GM23338 (cell line): ENCODE data around the gene GHSR. TPM values are rescaled to one million over a fixed set of nuclear protein-coding genes. Genes with fewer than 3 reads are reported as not detected.

ENCODE experiments used
- ATAC-seq: fragments of 200-7000 bp; cut with Tn5 transposase; 3 replicates; pipeline ENCODE4 v1.9.1; 2020
- DNase-seq: peaks from one replicate; pipeline ENCODE4 v3.0.0-alpha.2; 2015; ENCODE audit warnings: low spot score
- H2AFZ ChIP-seq: fragments of 200-600 bp; sonication (generic); 2 replicates; pipeline ENCODE4 v1.8.0; 2016; ENCODE audit warnings: antibody characterized with exemption, mild to moderate bottlenecking, moderate library complexity
- H3F3A ChIP-seq: fragments of 200-600 bp; sonication (generic); replicated peaks from 2 replicates; pipeline ENCODE4 v1.8.0; 2017; ENCODE audit warnings: antibody characterized with exemption, mixed run types, low read depth
- H3K27ac ChIP-seq: fragments of 200-600 bp; sonication (generic); 2 replicates; pipeline ENCODE4 v1.6.1; 2016; ENCODE audit warnings: low read depth
- H3K27me3 ChIP-seq: fragments of 200-600 bp; sonication (generic); 2 replicates; pipeline ENCODE4 v1.8.0; 2016; ENCODE audit warnings: mild to moderate bottlenecking, mixed run types, moderate library complexity; ENCODE audit not compliant: insufficient read depth
- H3K36me3 ChIP-seq: fragments of 200-600 bp; sonication (generic); 2 replicates; pipeline ENCODE4 v1.8.0; 2016; ENCODE audit warnings: mild to moderate bottlenecking; ENCODE audit not compliant: insufficient read depth
- H3K4me1 ChIP-seq: fragments of 200-600 bp; sonication (generic); 2 replicates; pipeline ENCODE4 v1.8.0; 2016; ENCODE audit warnings: mild to moderate bottlenecking, moderate library complexity; ENCODE audit not compliant: insufficient read depth
- H3K4me2 ChIP-seq: fragments of 200-600 bp; sonication (generic); 2 replicates; pipeline ENCODE4 v1.7.1; 2017; ENCODE audit warnings: mixed run types
- H3K4me3 ChIP-seq: fragments of 200-600 bp; sonication (generic); 2 replicates; pipeline ENCODE4 v1.6.1; 2016; ENCODE audit warnings: mixed run types
- H3K79me2 ChIP-seq: fragments of 200-600 bp; sonication (generic); replicated peaks from 2 replicates; pipeline ENCODE4 v1.8.0; 2017; ENCODE audit warnings: mild to moderate bottlenecking; ENCODE audit not compliant: insufficient read depth
- H3K9me2 ChIP-seq: fragments of 200-600 bp; sonication (generic); 2 replicates; pipeline ENCODE4 v1.8.0; 2017; ENCODE audit not compliant: insufficient read depth
- H4K20me1 ChIP-seq: fragments of 200-600 bp; sonication (generic); replicated peaks from 2 replicates; pipeline ENCODE4 v1.8.0; 2017; ENCODE audit warnings: mild to moderate bottlenecking; ENCODE audit not compliant: insufficient read depth
- H3K27ac Mint-ChIP-seq: 2 replicates; pipeline ENCODE4 v1.8.0; 2020; ENCODE audit warnings: inconsistent platforms, mild to moderate bottlenecking, moderate library complexity, mixed read lengths
- H3K27me3 Mint-ChIP-seq: 3 replicates; pipeline ENCODE4 v1.8.0; 2022; ENCODE audit warnings: low read depth, mild to moderate bottlenecking, moderate library complexity, mixed read lengths, inconsistent platforms; ENCODE audit not compliant: insufficient read depth, poor library complexity
- H3K36me3 Mint-ChIP-seq: 3 replicates; pipeline ENCODE4 v1.8.0; 2021; ENCODE audit warnings: low read depth, mild to moderate bottlenecking, inconsistent platforms, moderate library complexity, mixed read lengths
- H3K4me1 Mint-ChIP-seq: 3 replicates; pipeline ENCODE4 v1.8.0; 2020; ENCODE audit warnings: mild to moderate bottlenecking, inconsistent platforms, mixed read lengths
- H3K4me3 Mint-ChIP-seq: 3 replicates; pipeline ENCODE4 v1.8.0; 2021; ENCODE audit warnings: moderate library complexity, mild to moderate bottlenecking, inconsistent platforms, mixed read lengths
- H3K9me3 Mint-ChIP-seq: 3 replicates; pipeline ENCODE4 v1.8.0; 2020; ENCODE audit warnings: moderate library complexity, mild to moderate bottlenecking, inconsistent platforms, mixed read lengths
- CREB1 ChIP-seq: fragments of 250-450 bp; sonication (Bioruptor Pico); IDR thresholded peaks from 2 replicates; pipeline ENCODE4 v1.5.0; 2020; ENCODE audit warnings: low read depth, mild to moderate bottlenecking, moderate library complexity
- EZH2 ChIP-seq: fragments of 200-600 bp; sonication (generic); IDR thresholded peaks from one replicate; pipeline ENCODE4 v1.8.0; 2017; ENCODE audit warnings: antibody characterized with exemption, mild to moderate bottlenecking, low read depth; ENCODE audit not compliant: unreplicated experiment
- JUNB ChIP-seq: IDR thresholded peaks from one replicate; pipeline ENCODE4 v1.6.1; 2016; ENCODE audit warnings: antibody characterized with exemption; ENCODE audit not compliant: unreplicated experiment
- NANOG ChIP-seq: IDR thresholded peaks from 2 replicates; pipeline ENCODE4 v1.6.1; 2016; ENCODE audit warnings: antibody characterized with exemption, borderline replicate concordance
- POLR2AphosphoS5 ChIP-seq: IDR thresholded peaks from 2 replicates; pipeline ENCODE4 v1.6.1; 2016; ENCODE audit warnings: antibody characterized with exemption, low read depth
- STAT1 ChIP-seq: IDR thresholded peaks from one replicate; pipeline ENCODE4 v1.6.1; 2016; ENCODE audit warnings: antibody characterized with exemption; ENCODE audit not compliant: unreplicated experiment
- ZNF114 ChIP-seq: fragments of 250-450 bp; sonication (Bioruptor Pico); IDR thresholded peaks from 2 replicates; pipeline ENCODE4 v1.5.0; 2020; ENCODE audit warnings: mild to moderate bottlenecking, moderate library complexity
- polyA plus RNA-seq: library from polyadenylated mRNA; unstranded; fragments of >200 nt; fragmentation: Nextera tagmentation; extraction: Ambion mirVana; gene quantifications from 2 replicates; pipeline ENCODE4 v1.2.1, GENCODE V29; 2016
- total RNA-seq: library from RNA; depleted of rRNA; stranded (reverse); fragments of >200 nt; shearing (Covaris generic); gene quantifications from 2 replicates; pipeline ENCODE4 v1.2.3, GENCODE V29; 2014
- TF ChIP-seq, protein P1 (sequence below): IDR thresholded peaks from one replicate; pipeline ENCODE4 v1.6.1; 2018; ENCODE audit warnings: antibody characterized with exemption; ENCODE audit not compliant: unreplicated experiment
- TF ChIP-seq, protein P2 (sequence below): fragments of 250-450 bp; sonication (Bioruptor Pico); IDR thresholded peaks from 2 replicates; pipeline ENCODE4 v1.5.0; 2020; ENCODE audit warnings: mild to moderate bottlenecking, moderate library complexity
- TF ChIP-seq, protein P3 (sequence below), 2 experiments: fragments of 200-600 bp in 1 of 2; sonication (generic) in 1 of 2; conservative IDR thresholded peaks; 2 replicates each; pipeline versions ENCODE4 v1.5.1 to v1.6.1; 2016 to 2017; ENCODE audit warnings: antibody characterized with exemption in 2 of 2, low read depth in 2 of 2, mild to moderate bottlenecking in 2 of 2, moderate library complexity in 1 of 2

Gene GHSR
- total and polyA plus RNA-seq, 2 experiments from 2014 or later = not detected

- TF ChIP-seq, protein P1, sequence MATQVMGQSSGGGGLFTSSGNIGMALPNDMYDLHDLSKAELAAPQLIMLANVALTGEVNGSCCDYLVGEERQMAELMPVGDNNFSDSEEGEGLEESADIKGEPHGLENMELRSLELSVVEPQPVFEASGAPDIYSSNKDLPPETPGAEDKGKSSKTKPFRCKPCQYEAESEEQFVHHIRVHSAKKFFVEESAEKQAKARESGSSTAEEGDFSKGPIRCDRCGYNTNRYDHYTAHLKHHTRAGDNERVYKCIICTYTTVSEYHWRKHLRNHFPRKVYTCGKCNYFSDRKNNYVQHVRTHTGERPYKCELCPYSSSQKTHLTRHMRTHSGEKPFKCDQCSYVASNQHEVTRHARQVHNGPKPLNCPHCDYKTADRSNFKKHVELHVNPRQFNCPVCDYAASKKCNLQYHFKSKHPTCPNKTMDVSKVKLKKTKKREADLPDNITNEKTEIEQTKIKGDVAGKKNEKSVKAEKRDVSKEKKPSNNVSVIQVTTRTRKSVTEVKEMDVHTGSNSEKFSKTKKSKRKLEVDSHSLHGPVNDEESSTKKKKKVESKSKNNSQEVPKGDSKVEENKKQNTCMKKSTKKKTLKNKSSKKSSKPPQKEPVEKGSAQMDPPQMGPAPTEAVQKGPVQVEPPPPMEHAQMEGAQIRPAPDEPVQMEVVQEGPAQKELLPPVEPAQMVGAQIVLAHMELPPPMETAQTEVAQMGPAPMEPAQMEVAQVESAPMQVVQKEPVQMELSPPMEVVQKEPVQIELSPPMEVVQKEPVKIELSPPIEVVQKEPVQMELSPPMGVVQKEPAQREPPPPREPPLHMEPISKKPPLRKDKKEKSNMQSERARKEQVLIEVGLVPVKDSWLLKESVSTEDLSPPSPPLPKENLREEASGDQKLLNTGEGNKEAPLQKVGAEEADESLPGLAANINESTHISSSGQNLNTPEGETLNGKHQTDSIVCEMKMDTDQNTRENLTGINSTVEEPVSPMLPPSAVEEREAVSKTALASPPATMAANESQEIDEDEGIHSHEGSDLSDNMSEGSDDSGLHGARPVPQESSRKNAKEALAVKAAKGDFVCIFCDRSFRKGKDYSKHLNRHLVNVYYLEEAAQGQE = no peak
- TF ChIP-seq CREB1 (CRISPR knock-in tag) (no peak), EZH2 (no peak)
Observed at GRCh38 chr3:172415323-172415722, 32.9 kb downstream of the GHSR start (continued).

DNA sequence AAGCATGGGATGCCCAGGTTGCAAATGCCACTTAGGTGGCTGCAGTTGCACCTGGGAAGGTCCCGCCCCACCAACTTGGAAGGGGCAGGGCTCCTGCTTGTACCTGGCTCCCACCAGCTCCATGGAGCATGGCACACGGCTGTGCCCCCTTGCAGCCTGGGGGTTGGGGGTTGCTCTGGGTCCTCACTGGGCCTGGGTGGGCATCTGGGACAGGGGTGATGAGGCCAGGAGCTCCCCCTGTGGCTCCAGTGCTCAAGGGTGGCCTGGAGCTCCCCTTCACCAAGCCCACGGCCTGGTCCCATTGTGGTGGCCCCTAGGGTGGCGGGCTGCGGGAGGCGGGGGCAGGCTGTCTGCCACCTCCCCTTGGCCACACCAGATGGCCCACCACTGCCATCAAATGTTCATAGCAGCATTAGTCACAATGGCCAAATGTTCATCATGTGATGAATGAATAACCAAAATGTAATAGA is 36.7 kb downstream of the GHSR start:
- Mint-ChIP-seq H3K4me1 (no peaks in the 10 kb centered on the region), H3K9me3 (no peaks in the 10 kb centered on the region; the same call in 2 of the 3 replicates), H3K36me3 (no peaks in the 10 kb centered on the region), H3K27ac (no peak overlapping the region), H3K27me3 (peaks cover 2% of the 10 kb centered on the region), H3K4me3 (no peak overlapping the region)
- no peaks in the 10 kb centered on the region for H3K4me1 ChIP-seq
- H3K36me3 ChIP-seq = no peaks in the 10 kb centered on the region
- H4K20me1 ChIP-seq = no peaks in the 10 kb centered on the region; the same call in 1 of the 2 replicates
- H3K79me2 ChIP-seq = no peaks in the 10 kb centered on the region
- no peak for DNase-seq
- no peaks in the 10 kb centered on the region for H3K27me3 ChIP-seq
- no peak overlapping the region for H3K27ac ChIP-seq
- no peaks in the 10 kb centered on the region for H3F3A ChIP-seq
- no peak overlapping the region for H3K4me2 ChIP-seq
- no peak overlapping the region for H2AFZ ChIP-seq
- H3K9me2 ChIP-seq = 0 out of 2 replicates have a peak, but pooled peaks cover 6% of the 10 kb centered on the region
- no peak for ATAC-seq
- H3K4me3 ChIP-seq = no peak overlapping the region
- TF ChIP-seq CREB1 (CRISPR knock-in tag) (no peak), STAT1 (no peak), NANOG (no peak), POLR2AphosphoS5 (no peak), ZNF114 (no peak), JUNB (no peak), EZH2 (no peak)
- TF ChIP-seq, protein P1 = no peak
- TF ChIP-seq, protein P2, sequence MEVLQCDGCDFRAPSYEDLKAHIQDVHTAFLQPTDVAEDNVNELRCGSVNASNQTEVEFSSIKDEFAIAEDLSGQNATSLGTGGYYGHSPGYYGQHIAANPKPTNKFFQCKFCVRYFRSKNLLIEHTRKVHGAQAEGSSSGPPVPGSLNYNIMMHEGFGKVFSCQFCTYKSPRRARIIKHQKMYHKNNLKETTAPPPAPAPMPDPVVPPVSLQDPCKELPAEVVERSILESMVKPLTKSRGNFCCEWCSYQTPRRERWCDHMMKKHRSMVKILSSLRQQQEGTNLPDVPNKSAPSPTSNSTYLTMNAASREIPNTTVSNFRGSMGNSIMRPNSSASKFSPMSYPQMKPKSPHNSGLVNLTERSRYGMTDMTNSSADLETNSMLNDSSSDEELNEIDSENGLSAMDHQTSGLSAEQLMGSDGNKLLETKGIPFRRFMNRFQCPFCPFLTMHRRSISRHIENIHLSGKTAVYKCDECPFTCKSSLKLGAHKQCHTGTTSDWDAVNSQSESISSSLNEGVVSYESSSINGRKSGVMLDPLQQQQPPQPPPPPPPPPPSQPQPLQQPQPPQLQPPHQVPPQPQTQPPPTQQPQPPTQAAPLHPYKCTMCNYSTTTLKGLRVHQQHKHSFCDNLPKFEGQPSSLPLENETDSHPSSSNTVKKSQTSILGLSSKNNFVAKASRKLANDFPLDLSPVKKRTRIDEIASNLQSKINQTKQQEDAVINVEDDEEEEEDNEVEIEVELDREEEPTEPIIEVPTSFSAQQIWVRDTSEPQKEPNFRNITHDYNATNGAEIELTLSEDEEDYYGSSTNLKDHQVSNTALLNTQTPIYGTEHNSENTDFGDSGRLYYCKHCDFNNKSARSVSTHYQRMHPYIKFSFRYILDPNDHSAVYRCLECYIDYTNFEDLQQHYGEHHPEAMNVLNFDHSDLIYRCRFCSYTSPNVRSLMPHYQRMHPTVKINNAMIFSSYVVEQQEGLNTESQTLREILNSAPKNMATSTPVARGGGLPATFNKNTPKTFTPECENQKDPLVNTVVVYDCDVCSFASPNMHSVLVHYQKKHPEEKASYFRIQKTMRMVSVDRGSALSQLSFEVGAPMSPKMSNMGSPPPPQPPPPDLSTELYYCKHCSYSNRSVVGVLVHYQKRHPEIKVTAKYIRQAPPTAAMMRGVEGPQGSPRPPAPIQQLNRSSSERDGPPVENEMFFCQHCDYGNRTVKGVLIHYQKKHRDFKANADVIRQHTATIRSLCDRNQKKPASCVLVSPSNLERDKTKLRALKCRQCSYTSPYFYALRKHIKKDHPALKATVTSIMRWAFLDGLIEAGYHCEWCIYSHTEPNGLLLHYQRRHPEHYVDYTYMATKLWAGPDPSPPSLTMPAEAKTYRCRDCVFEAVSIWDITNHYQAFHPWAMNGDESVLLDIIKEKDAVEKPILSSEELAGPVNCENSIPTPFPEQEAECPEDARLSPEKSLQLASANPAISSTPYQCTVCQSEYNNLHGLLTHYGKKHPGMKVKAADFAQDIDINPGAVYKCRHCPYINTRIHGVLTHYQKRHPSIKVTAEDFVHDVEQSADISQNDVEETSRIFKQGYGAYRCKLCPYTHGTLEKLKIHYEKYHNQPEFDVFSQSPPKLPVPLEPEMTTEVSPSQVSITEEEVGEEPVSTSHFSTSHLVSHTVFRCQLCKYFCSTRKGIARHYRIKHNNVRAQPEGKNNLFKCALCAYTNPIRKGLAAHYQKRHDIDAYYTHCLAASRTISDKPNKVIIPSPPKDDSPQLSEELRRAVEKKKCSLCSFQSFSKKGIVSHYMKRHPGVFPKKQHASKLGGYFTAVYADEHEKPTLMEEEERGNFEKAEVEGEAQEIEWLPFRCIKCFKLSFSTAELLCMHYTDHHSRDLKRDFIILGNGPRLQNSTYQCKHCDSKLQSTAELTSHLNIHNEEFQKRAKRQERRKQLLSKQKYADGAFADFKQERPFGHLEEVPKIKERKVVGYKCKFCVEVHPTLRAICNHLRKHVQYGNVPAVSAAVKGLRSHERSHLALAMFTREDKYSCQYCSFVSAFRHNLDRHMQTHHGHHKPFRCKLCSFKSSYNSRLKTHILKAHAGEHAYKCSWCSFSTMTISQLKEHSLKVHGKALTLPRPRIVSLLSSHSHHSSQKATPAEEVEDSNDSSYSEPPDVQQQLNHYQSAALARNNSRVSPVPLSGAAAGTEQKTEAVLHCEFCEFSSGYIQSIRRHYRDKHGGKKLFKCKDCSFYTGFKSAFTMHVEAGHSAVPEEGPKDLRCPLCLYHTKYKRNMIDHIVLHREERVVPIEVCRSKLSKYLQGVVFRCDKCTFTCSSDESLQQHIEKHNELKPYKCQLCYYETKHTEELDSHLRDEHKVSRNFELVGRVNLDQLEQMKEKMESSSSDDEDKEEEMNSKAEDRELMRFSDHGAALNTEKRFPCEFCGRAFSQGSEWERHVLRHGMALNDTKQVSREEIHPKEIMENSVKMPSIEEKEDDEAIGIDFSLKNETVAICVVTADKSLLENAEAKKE (CRISPR knock-in tag) = no peak
- TF ChIP-seq, protein P3, sequence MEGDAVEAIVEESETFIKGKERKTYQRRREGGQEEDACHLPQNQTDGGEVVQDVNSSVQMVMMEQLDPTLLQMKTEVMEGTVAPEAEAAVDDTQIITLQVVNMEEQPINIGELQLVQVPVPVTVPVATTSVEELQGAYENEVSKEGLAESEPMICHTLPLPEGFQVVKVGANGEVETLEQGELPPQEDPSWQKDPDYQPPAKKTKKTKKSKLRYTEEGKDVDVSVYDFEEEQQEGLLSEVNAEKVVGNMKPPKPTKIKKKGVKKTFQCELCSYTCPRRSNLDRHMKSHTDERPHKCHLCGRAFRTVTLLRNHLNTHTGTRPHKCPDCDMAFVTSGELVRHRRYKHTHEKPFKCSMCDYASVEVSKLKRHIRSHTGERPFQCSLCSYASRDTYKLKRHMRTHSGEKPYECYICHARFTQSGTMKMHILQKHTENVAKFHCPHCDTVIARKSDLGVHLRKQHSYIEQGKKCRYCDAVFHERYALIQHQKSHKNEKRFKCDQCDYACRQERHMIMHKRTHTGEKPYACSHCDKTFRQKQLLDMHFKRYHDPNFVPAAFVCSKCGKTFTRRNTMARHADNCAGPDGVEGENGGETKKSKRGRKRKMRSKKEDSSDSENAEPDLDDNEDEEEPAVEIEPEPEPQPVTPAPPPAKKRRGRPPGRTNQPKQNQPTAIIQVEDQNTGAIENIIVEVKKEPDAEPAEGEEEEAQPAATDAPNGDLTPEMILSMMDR (conservative IDR thresholded peaks at IDR 0.05; ENCODE audit: low read depth in 2 of 2) = no peak
